ENCODE measurements around the gene ZNF292. TPM values are rescaled to one million over a fixed set of nuclear protein-coding genes. Genes with fewer than 3 reads are reported as not detected.

ZNF292 gene
- total RNA-seq, result 10 to 100 TPM; 62.5 to 74.7 (median 69.3) TPM

DNA sequence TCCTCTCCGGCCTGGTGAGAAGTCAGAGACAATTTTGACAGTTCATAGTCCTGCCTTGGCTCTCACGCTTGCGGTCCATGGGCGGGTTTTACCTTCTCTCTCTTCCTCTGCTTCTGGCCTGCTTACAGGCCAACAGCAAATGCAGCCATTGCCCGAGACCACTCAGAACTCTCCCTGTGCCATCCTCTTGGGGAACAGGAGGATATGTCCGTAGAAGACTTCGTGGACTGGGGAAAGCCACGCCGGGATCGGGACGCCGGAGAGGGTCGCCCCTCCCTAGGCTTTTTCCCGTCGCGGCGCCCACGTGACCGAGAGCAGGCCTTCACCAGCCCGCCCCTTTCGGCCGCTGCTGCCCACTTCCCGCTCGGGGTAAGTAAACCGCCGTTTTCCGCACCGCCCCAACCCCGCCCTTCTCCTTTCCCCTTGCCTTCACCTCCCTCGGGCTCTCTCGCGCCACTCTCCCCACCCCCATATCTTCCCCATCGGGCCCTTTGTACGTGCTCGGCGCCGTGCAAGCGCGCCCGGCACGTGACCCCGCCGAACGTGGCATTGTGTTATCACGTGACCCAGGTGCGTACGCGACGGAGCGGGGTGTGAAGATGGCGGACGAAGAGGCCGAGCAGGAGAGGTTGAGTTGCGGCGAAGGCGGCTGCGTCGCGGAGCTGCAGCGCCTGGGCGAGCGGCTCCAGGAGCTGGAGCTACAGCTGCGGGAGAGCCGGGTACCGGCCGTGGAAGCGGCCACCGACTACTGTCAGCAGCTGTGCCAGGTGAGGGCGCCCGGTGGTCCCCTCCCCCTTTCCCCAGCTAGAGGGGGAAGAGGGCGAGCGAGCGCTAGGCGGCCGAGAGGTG is at the start of gene ZNF292:
Gene ZNF292, plus strand, starts transcription at position 573 of the 849 bp plus-strand sequence. Its CDS starts 27 bp downstream, at position 600.
- peak; percentile 97 to 99 (median 99) for DNase-seq
- peak within 1 kb of the TSS; percentile 77 to 95 (median 86) for H3K4me3 ChIP-seq
- H3K9me3 ChIP-seq, result no peaks in the 10 kb centered on the region
- H3K4me1 ChIP-seq, result peaks cover 0 to 37% (median 15%) of the 10 kb centered on the region in 4 donors
- H3K36me3 ChIP-seq, result no peaks in the 10 kb centered on the region
- peak in 1 of 6 experiments; percentile 2 for TF ChIP-seq CTCF (IDR thresholded peaks at IDR 0.05)
- TF ChIP-seq POLR2A (IDR thresholded peaks at IDR 0.05), result peak; percentile 31 to 43
- no peaks in the 10 kb centered on the region for H3K27me3 ChIP-seq
- H3K27ac ChIP-seq, result peak within 1 kb of the TSS; percentile 88 to 97 (median 92)

DNA sequence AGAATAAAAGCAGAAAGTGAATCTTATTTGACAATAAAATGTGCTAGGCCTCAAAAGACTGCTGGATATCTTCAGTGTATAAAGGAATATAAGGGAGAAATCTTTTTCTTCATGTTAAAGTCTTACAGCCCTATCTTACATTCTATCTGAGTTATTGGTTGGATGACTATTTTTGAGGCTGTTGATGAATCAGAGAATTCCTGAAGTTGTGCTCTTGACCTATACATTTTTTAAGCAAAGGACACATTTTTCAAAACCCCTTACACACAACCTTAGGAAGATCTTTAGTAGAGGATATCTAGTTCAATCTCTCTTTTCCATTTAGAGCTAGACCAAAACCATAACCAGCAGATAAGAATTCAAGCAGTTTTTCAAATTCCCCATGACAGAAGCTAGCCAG is 49.5 kb upstream of the ZNF292 start:
- H3K4me1 ChIP-seq, result no peaks in the 10 kb centered on the region
- H3K27ac ChIP-seq, result no peak overlapping the region
- H3K4me3 ChIP-seq, result no peak overlapping the region
- no peak for DNase-seq
- TF ChIP-seq CTCF (IDR thresholded peaks at IDR 0.05), result no peak
- TF ChIP-seq POLR2A (IDR thresholded peaks at IDR 0.05), result no peak
- no peaks in the 10 kb centered on the region for H3K27me3 ChIP-seq
- H3K36me3 ChIP-seq, result no peaks in the 10 kb centered on the region
- no peaks in the 10 kb centered on the region for H3K9me3 ChIP-seq

GRCh38 chr6:87110636-87111035 is 44.7 kb upstream of the ZNF292 start:
- H3K9me3 ChIP-seq, result no peaks in the 10 kb centered on the region
- no peak overlapping the region for H3K4me3 ChIP-seq
- no peaks in the 10 kb centered on the region for H3K4me1 ChIP-seq
- no peaks in the 10 kb centered on the region for H3K36me3 ChIP-seq
- DNase-seq, result no peak
- H3K27me3 ChIP-seq, result no peaks in the 10 kb centered on the region
- TF ChIP-seq POLR2A (IDR thresholded peaks at IDR 0.05), result no peak
- TF ChIP-seq CTCF (IDR thresholded peaks at IDR 0.05), result no peak
- H3K27ac ChIP-seq, result no peak overlapping the region

DNA sequence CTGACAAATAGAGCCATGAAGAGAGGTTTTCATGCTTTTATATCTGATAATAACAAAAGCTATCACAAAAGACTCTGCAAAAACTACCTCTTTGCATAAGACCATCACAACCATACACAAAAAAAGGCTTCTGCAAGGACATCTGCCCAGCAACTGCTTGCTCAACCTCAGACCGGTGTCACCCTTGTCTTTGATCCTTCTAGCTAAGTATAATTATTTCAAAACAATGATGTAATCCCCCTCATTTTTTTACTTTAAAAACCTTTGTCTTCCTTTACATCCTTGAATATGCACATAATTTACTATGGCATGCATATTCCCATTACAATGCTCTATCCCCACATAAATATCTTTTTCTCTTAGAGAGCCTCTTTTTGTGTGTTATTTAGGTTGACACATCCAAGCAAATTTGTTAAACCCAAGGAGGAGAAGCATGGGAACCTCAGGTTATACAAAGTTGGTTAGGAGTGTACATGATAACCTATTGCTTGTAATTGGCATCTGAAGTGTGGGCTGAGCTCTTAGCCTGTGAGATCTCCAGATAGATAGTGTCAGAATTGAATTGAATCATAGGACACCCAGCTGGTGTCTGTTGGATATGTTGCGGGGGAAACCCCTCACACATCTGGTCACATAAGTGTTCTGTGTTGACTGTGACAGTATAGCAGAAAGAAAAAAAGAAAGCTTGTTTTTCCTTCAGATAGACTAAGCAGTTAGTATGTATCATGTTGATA is 39.8 kb upstream of the ZNF292 start:
- no peak for DNase-seq
- no peak overlapping the region for H3K27ac ChIP-seq
- H3K4me3 ChIP-seq, result no peak overlapping the region
- no peaks in the 10 kb centered on the region for H3K9me3 ChIP-seq
- TF ChIP-seq CTCF (IDR thresholded peaks at IDR 0.05) (no peak), POLR2A (IDR thresholded peaks at IDR 0.05) (no peak)
- no peaks in the 10 kb centered on the region for H3K4me1 ChIP-seq
- H3K27me3 ChIP-seq, result no peaks in the 10 kb centered on the region
- H3K36me3 ChIP-seq, result no peaks in the 10 kb centered on the region

DNA sequence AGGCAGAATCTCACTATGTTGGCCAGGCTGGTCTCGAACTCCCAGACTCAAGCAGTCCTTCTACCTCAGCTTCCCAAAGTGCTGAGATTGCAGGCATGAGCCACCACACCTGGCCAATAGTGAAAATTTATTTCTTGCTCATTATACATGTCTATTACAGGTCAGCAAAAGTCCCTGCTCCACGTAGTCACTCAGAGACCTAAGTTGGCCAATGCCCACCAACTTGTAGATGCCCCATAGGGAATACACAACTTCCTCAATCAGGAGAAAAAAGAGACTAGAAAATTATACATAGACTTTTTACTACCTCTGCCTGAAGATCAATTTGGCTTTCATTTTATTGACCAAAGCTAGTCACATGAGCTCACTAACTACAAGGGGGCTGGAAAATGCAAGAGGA is 38.4 kb upstream of the ZNF292 start:
- no peak for TF ChIP-seq CTCF (IDR thresholded peaks at IDR 0.05)
- TF ChIP-seq POLR2A (IDR thresholded peaks at IDR 0.05), result no peak
- no peak for DNase-seq
- no peaks in the 10 kb centered on the region for H3K9me3 ChIP-seq
- no peak overlapping the region for H3K4me3 ChIP-seq
- no peaks in the 10 kb centered on the region for H3K27me3 ChIP-seq
- H3K4me1 ChIP-seq, result no peaks in the 10 kb centered on the region
- H3K27ac ChIP-seq, result no peak overlapping the region
- no peaks in the 10 kb centered on the region for H3K36me3 ChIP-seq

Data from Peyer's patch (tissue), 4 donors.